COR-L47 (cell line): ENCODE data around the gene ZNF593OS.

Source experiments
- DNase-seq: peaks from one replicate; lab custom pipeline; 2025; lab: John Stamatoyannopoulos, UW

ZNF593OS gene

DNA sequence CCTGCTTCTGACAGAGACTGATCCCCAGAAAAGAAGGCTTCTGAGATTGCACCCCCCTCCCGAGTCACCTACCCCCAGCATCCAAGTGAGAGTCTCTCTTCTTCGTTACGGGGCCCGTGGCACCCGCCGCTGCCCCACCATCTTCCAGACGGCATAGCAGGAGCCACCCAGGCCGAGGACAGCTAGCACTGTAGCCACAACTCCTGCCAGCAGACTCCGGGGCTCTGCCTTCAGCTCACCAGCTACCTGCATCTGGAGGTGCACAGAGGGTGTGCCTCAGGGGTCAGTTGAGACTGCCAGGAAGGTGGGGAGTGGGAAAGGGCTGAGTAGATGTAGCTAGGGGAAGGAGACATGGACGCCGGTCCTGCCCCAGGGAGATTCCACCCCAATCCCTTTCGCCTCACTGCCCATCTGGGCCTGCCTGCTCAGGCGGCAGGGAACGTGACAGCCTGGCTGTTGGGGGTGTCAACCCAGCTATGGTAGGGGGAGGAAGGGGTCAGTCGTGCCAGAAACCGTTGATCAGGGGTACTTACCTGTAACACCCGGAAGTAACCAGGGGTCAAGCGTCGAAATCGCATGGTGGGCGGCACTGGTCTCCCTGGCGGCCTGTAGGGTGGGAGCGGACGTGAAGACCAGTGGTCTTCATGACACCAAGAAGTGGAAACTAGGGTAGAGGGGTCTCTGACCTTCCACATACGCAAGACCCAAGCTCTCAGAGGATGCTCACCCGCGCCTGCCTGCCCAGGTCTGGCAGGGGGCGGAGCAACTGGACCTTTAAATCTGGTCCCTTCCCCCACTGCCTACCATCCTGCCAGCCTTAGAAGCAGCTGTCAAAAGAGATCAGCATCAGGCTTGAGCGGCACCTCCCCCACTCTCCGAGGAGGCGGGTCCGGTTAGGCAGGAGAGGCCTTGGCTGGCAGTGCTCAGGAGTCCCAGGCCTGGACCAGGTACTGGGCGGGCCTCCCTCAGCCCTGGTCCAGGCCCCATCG, at the start of gene ZNF593OS:
Gene ZNF593OS, minus strand, starts transcription at position 749 of the 989 bp plus-strand sequence. Its CDS starts 171 bp downstream, at position 578.
- DNase-seq: no peak

DNA sequence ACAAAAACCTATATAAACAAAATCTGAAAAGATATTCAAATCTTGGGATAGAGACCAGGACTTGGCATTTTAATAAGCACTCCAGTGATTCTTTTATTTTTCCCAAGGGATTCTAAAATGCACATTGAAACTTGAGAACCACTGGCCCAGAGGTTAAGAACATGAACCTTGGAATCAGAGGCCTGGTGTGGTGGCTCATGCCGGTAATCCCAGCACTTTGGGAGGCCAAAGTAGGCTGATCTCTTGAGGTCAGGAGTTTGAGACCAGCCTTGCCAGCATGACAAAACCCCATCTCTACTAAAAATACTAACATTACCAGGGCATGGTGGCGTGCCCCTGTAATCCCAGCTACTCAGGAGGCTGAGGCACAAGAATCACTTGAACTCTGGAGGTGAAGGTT, 49.5 kb upstream of the ZNF593OS start:
- no peak for DNase-seq

- DNase-seq: no peak
Observed at GRCh38 chr1:26220199-26220912, 48.7 kb upstream of the ZNF593OS start.

- DNase-seq: peak; percentile 46
Observed at GRCh38 chr1:26218906-26219494, 47.4 kb upstream of the ZNF593OS start.

- no peak for DNase-seq
Observed at GRCh38 chr1:26215246-26215645, 43.6 kb upstream of the ZNF593OS start.

GRCh38 chr1:26213335-26213905, 41.8 kb upstream of the ZNF593OS start:
- no peak for DNase-seq

GRCh38 chr1:26212726-26213125, 41.1 kb upstream of the ZNF593OS start:
- DNase-seq: no peak

DNA sequence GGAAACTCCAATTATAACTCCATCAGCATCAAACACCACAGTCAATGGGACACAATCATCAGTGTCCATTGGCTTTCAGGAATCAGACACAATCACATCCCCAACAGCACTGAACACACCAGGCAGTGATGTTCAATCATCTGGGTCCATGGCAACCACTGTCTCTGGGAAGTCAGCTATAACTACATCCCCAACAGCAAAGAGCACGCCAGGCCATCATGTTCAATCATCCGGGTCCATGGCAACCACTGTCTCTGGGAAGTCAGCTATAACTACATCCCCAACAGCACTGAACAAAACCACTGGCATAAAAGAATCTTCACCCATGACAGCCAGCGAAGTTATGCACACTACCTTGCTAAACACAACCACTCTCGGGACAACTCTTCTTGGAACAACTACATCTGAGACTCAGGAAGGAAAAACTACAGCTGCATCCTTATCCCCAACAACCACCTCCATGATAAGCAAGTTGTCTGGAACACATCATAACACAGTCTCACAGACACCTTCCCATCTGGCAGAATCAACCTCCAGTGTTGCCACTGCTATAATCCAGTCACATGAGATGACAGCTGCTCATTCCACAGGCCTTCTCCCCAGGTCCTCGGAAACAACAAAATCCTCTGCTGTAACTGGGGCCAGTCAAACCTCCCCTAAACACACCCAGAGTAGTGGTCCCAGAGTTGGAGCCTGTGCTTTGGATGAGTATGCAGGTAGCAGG, 38.7 kb upstream of the ZNF593OS start:
- no peak for DNase-seq

- DNase-seq: no peak
Observed at GRCh38 chr1:26203642-26204318, 32.1 kb upstream of the ZNF593OS start.

GRCh38 chr1:26200413-26200812, 28.8 kb upstream of the ZNF593OS start:
- DNase-seq: no peak

- no peak for DNase-seq
Observed at GRCh38 chr1:26197813-26198212, 26.2 kb upstream of the ZNF593OS start.

DNA sequence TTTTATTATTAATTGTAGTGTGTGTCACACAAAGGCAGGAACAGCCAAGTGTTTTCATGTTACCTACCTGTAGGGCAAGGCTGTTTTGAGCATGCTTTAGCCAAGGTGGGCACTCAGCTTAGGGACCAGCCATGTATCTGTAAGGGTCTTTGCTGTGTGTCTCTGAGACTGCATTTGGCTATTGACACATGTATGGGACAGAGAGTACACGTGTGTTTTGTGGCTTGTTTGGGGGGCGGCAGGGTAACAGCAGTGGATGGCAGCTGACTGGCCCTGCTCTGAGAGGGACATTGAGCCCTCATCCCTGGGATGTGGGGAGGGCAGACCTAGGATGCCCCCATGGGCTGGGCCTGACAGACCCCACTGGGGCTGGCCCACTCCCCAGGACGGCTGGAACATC, 25.7 kb upstream of the ZNF593OS start:
- no peak for DNase-seq

GRCh38 chr1:26195805-26196204, 24.2 kb upstream of the ZNF593OS start:
- DNase-seq: no peak

DNA sequence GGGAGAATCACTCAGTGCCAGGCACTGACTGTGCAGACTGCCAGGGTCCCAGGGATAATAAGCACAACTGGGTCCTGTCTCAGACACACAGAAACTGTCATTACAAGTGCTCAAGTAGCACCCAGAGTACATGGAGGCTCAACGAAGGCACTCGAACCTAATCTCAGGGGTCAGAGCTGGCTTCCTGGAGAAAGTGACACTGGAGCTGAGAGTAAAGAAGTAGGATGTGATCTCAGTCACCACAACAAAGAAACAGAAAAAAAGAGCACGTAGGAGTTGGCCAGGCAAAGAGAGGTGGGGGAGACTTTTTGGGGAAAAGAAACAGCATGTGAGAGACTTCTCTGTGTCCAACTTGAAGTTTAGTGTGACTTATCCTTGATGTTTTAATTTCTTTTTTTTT, 20.1 kb upstream of the ZNF593OS start:
- no peak for DNase-seq

DNA sequence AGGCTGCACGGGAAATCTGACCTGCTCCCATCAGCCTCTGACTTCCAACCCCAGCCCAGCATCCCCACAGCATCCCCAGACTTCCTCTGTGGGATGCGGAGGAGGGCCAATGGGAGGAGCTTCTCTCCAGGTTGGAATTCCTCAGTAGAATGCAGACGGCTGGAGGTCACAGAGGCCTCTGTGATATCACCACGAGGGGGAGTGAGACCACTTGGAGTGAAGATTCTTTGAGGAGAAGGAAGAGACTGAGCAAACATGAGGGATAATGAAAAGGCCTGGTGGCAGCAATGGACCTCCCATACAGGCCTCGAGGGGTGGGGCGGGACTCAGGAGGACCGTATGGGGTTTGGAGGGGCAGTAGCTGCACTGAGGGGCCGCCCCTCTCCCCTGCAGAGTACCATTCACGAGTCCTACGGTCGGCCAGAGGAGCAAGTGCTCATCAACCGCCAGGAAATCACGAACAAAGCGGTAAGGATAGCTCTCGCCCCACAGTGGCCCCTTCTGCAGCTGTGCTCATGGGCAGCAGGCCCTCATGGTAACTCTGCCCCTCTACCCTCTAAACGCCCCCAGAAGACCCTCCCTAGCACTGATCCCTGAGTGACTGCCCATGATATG, 18.8 kb upstream of the ZNF593OS start, which contains the start of gene CATSPER4:
Gene CATSPER4, plus strand, starts transcription at position 230 of the 615 bp plus-strand sequence. Its CDS starts 26 bp downstream, at position 256.
- DNase-seq: no peak

DNA sequence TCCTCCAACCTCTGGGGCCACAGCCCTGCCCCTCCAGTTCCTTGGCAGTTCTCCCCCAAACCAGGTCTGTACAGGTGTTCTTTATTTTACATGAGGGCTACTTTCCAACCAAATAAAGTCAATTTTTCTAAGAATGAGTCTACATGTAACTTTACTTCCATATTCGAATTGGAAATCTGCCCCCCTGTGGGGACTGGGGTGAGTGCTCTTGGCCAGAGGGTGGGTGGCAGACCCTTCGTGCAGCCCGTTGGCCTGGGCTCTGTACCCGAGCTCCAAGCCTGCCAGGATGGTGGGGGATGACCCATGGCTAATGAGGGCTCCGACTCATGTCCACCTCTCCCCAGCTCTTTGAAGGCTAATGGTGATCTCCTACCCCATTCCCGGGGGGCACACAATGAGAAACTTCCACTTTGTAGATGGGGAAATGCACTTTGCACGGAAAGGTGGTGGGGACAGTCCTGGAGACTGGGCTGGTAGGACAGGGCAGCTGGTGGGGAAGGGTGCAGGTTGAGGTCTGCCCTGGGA, 18.2 kb upstream of the ZNF593OS start:
- DNase-seq: no peak

DNA sequence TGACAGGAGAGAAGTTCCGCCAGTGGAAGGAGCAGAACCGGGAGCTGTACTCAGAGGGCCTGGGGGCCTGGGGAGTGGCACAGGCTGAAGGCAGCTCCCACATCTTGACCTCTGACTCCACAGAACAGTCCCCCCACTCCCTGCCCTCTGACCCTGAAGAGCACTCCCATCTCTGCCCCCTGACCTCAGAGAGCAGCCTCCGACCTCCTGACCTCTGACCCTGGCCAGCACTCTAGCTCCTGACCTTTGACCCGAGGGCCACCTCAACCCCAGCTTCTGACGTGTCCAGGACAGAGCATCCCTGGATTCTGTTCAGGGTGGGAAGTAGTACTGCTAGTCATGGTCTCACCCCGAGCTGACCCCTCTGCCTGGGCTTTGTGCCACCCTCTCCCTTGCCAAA, 17.7 kb upstream of the ZNF593OS start:
- no peak for DNase-seq

DNA sequence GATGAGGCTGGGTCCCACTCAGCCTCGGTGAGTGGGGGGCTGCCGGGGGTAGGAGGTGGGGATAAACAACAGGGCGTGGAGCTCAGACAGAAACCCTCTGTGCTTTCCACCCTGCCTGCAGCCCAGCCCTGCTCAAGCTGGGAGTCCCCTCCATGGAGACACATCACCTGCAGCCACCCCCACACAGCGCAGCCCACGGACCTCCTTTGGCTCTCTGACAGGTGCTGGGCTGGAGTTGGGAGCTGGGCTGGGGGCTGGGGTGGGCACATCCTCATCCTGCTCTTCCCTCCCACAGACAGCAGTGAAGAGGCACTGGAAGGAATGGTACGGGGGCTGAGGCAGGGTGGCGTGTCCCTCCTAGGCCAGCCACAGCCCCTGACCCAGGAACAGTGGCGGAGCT, 16.8 kb upstream of the ZNF593OS start:
- DNase-seq: no peak

- DNase-seq: no peak
Observed at GRCh38 chr1:26187882-26188281, 16.2 kb upstream of the ZNF593OS start.

- DNase-seq: no peak
Observed at GRCh38 chr1:26184883-26185282, 13.3 kb upstream of the ZNF593OS start.
